ENCODE results near the gene PTPRK. TPM values are rescaled to one million over a fixed set of nuclear protein-coding genes. Genes with fewer than 3 reads are reported as not detected.

PTPRK gene
- total and polyA plus RNA-seq, 8 donors: 57.0 to 90.4 (median 78.6) TPM

DNA sequence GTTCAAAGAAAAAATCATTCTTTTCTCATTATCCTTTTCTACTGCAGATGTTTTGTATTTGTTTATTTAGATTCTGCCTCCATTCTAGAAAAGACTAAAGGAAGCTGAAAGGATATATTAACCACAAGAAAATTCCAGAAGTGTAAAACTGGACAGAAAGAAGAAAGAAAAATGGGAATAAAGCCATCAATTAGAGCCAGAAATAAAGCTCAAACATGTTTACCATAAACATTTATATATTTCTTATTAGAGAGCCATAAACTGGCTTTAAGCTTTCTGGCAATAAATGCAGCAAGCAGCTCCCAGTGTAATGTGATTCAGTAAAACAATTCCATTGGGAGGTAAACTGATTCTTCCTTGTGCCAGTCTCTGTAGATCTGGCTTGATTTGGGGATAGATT lies 244.1 kb downstream of the PTPRK start:
- Histone ChIP-seq H3K27ac (no peak overlapping the region), H3K9me3 (no peaks in the 10 kb centered on the region), H3K36me3 (no peaks in the 10 kb centered on the region), H3K4me1 (no peaks in the 10 kb centered on the region), H3K4me3 (no peak overlapping the region), H3K27me3 (no peaks in the 10 kb centered on the region)
- DNase-seq (no peak), ATAC-seq (no peak)
- intact Hi-C loops (cut with DNase I): no loop called here
- TF ChIP-seq, protein P1, sequence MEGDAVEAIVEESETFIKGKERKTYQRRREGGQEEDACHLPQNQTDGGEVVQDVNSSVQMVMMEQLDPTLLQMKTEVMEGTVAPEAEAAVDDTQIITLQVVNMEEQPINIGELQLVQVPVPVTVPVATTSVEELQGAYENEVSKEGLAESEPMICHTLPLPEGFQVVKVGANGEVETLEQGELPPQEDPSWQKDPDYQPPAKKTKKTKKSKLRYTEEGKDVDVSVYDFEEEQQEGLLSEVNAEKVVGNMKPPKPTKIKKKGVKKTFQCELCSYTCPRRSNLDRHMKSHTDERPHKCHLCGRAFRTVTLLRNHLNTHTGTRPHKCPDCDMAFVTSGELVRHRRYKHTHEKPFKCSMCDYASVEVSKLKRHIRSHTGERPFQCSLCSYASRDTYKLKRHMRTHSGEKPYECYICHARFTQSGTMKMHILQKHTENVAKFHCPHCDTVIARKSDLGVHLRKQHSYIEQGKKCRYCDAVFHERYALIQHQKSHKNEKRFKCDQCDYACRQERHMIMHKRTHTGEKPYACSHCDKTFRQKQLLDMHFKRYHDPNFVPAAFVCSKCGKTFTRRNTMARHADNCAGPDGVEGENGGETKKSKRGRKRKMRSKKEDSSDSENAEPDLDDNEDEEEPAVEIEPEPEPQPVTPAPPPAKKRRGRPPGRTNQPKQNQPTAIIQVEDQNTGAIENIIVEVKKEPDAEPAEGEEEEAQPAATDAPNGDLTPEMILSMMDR (IDR thresholded peaks at IDR 0.05): no peak

DNA sequence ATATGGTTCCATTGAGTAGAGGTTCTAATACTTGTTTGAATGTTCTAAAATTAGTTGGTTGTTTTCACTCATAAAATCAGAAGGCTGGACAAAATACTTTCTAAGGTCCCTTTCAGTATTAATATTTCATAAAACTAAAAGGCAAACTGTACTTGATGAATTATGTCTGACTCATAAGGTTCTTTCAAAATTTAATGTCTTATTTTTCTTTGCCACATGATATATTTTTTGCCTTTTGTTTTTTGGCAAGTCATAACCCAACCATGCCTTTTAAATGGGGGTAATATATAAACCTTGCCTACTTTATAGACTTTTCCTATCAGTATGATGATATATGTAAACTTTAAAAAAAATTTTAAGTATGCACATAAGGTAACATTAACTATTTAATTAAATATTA lies 244.7 kb downstream of the PTPRK start:
- no peaks in the 10 kb centered on the region for H3K4me1 ChIP-seq
- intact Hi-C loops (cut with DNase I): no loop called here
- DNase-seq (no peak), ATAC-seq (no peak)
- H3K4me3 ChIP-seq: no peak overlapping the region
- TF ChIP-seq, protein P1 (IDR thresholded peaks at IDR 0.05): no peak
- H3K9me3 ChIP-seq: no peaks in the 10 kb centered on the region
- H3K36me3 ChIP-seq: no peaks in the 10 kb centered on the region
- no peak overlapping the region for H3K27ac ChIP-seq
- no peaks in the 10 kb centered on the region for H3K27me3 ChIP-seq

DNA sequence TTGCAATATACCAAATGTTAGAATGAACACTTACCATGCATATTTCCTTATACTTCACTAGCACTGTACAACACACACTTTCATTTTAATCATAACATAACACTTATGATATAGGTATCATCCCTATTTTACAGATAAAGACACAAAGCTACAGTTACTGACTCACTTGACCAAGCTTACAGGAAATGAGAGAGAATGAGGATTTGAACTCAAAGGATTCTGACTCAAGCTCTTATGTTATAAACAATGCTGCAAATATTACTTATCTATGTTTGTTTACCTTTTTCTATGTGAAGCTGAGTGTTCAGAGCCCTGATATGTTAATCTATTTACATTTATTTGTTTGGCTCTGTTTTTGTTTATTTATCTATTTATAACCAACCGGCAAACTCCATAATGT lies 245.4 kb downstream of the PTPRK start:
- no peak for ATAC-seq
- Histone ChIP-seq H3K4me1 (no peaks in the 10 kb centered on the region), H3K27ac (no peak overlapping the region), H3K27me3 (no peaks in the 10 kb centered on the region), H3K4me3 (no peak overlapping the region), H3K36me3 (no peaks in the 10 kb centered on the region), H3K9me3 (no peaks in the 10 kb centered on the region)
- TF ChIP-seq, protein P1 (IDR thresholded peaks at IDR 0.05): no peak
- no peak for DNase-seq
- intact Hi-C loops (cut with DNase I): no loop called here

DNA sequence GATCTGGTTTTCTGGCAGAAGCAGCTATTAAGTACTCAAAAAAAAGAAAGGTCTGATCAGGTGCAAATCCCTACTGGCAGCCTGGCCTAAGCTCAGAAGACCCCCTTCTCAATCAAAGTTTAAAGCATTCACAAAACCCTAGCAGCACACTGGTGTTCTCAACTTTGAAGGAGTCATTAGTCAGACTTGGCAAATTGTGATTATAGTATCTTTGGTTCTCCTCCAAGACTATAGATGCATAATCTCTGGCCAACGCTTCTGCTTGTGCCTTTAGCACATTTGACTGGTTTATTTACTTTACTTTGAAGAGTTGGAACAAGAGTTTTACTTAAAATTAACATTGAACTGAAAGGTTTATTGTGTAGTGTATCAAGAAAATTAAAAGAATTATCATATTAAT lies 248.9 kb downstream of the PTPRK start:
- TF ChIP-seq, protein P1 (IDR thresholded peaks at IDR 0.05): no peak
- ATAC-seq (no peak), DNase-seq (no peak)
- Histone ChIP-seq H3K27ac (no peak overlapping the region), H3K4me3 (no peak overlapping the region), H3K27me3 (no peaks in the 10 kb centered on the region), H3K4me1 (no peaks in the 10 kb centered on the region), H3K9me3 (no peaks in the 10 kb centered on the region), H3K36me3 (no peaks in the 10 kb centered on the region)
- intact Hi-C loops (cut with DNase I): no loop called here

DNA sequence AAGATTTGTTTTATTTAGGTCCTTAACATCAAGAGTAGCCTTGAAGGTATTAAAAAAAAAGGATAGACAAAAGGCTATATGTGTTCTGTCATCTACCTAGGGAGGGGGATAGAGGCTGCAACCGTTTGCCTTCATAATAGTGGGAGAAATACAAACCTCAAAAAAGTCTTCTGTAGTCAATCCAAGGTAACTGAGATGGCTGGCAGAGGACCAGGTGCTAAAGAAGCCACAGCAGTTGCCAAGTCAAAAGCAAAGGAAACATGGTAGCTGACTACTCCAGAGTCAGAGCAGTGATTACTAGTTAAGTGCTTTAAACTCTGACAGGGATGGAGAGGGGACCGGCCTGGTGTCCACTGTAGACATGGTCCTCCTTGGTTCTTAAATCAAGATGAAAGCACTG lies 249.4 kb downstream of the PTPRK start:
- DNase-seq (no peak), ATAC-seq (no peak)
- Histone ChIP-seq H3K4me1 (no peaks in the 10 kb centered on the region), H3K27ac (no peak overlapping the region), H3K36me3 (no peaks in the 10 kb centered on the region), H3K4me3 (no peak overlapping the region), H3K27me3 (no peaks in the 10 kb centered on the region), H3K9me3 (no peaks in the 10 kb centered on the region)
- intact Hi-C loops (cut with DNase I): no loop called here
- TF ChIP-seq, protein P1 (IDR thresholded peaks at IDR 0.05): no peak

All from left lung (tissue), 10 donors.